Thoracic aorta (tissue), 2 donors: ENCODE results near the gene NAV2. TPM values are rescaled to one million over a fixed set of nuclear protein-coding genes. Genes with fewer than 3 reads are reported as not detected.
A peak's percentile ranks its signal among the peaks of the same experiment; 100 is the strongest.

ENCODE experiments used
- ATAC-seq: fragments of 150-250 bp; one replicate; pipeline ENCODE4 v1.8.0; 2017; ENCODE audit warnings: low read depth; ENCODE audit not compliant: insufficient number of reproducible peaks, low FRiP score
- DNase-seq: peaks from one replicate; pipeline ENCODE4 v3.0.0-alpha.2; 2020; ENCODE audit warnings: low spot score
- H3K27ac ChIP-seq, 2 donors: fragments of 200-600 bp; sonication (generic); 1 replicate in 1 of 2; 2 replicates in 1 of 2; pipeline ENCODE4 v1.5.1; 2016; ENCODE audit warnings: mild to moderate bottlenecking in 2 of 2, moderate library complexity in 2 of 2
- H3K27me3 ChIP-seq: fragments of 200-600 bp; sonication (generic); replicated peaks from 2 replicates; pipeline ENCODE4 v1.6.0; 2016; ENCODE audit warnings: mild to moderate bottlenecking; ENCODE audit not compliant: insufficient read depth
- H3K36me3 ChIP-seq: fragments of 200-600 bp; sonication (generic); one replicate; pipeline ENCODE4 v1.5.1; 2016
- H3K4me1 ChIP-seq, 2 donors: fragments of 200-600 bp; sonication (generic); 1 replicate in 1 of 2; 2 replicates in 1 of 2; pipeline versions ENCODE4 v1.5.1 to v1.6.0; 2016; ENCODE audit warnings: low read depth in 2 of 2, mild to moderate bottlenecking in 1 of 2; ENCODE audit not compliant: control insufficient read depth in 1 of 2
- H3K4me3 ChIP-seq: fragments of 200-600 bp; sonication (generic); 2 replicates; pipeline ENCODE4 v1.5.1; 2016; ENCODE audit warnings: mild to moderate bottlenecking
- H3K9me3 ChIP-seq: fragments of 200-600 bp; sonication (generic); 2 replicates; pipeline ENCODE4 v1.5.1; 2016
- total RNA-seq, 2 donors: library from RNA; depleted of rRNA; stranded (reverse); fragments of >200 nt; gene quantifications; one replicate each; pipeline versions ENCODE4 v1.1.0 to v1.2.3, GENCODE V29; 2016
- TF ChIP-seq, protein P1 (sequence below): fragments of 200-600 bp; sonication (generic); IDR thresholded peaks from one replicate; pipeline ENCODE4 v1.5.1; 2019; ENCODE audit warnings: antibody characterized with exemption

Gene NAV2
- total RNA-seq, 2 donors from 2014 or later = 125 to 230 TPM

DNA sequence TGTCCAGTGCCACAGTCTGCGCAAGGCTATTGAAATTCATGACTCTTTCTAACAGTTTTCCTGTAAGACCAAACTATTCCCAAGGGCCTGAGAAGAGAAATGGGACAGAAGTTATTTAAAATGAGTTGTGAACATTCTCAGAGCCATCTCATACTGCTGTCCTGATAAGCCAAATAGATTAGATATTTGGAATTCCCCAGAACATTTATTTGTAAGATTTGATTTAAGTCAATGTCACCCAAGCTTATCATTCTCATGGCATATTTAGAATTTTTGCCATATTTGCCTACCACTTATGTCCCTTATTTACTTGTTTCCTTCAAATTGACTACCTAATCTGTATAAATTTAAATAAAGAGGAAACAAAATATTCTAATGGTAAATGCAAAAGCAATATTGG is 82.4 kb downstream of the NAV2 start:
- DNase-seq (no peak), ATAC-seq (no peak)
- TF ChIP-seq, protein P1, sequence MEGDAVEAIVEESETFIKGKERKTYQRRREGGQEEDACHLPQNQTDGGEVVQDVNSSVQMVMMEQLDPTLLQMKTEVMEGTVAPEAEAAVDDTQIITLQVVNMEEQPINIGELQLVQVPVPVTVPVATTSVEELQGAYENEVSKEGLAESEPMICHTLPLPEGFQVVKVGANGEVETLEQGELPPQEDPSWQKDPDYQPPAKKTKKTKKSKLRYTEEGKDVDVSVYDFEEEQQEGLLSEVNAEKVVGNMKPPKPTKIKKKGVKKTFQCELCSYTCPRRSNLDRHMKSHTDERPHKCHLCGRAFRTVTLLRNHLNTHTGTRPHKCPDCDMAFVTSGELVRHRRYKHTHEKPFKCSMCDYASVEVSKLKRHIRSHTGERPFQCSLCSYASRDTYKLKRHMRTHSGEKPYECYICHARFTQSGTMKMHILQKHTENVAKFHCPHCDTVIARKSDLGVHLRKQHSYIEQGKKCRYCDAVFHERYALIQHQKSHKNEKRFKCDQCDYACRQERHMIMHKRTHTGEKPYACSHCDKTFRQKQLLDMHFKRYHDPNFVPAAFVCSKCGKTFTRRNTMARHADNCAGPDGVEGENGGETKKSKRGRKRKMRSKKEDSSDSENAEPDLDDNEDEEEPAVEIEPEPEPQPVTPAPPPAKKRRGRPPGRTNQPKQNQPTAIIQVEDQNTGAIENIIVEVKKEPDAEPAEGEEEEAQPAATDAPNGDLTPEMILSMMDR = no peak
- Histone ChIP-seq H3K36me3 (peaks cover 3% of the 10 kb centered on the region), H3K4me1 (peaks cover 10 to 91% of the 10 kb centered on the region in 2 donors), H3K4me3 (no peak overlapping the region), H3K27ac (no peak overlapping the region), H3K9me3 (no peaks in the 10 kb centered on the region), H3K27me3 (no peaks in the 10 kb centered on the region)

DNA sequence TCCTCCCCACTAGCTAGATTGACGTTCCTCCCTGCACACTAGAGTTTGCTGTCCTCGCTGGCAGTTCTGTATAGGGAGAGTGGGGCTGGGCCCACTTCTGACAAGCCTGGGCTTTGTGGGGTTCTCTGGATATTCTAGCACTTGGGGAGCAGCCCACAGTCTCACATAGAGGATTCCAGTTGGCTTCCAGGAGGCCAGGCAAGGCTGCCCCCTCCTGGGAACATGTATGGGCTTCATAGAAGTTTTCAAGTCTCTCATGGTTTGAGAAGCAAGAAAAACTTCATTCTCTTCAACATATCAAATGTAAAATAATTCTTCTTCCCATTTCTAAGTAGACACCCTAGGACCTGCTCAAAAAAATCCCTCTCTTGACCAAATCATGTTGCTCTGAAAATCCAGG is 87.5 kb downstream of the NAV2 start:
- Histone ChIP-seq H3K4me3 (no peak overlapping the region), H3K27me3 (no peaks in the 10 kb centered on the region), H3K36me3 (no peaks in the 10 kb centered on the region), H3K4me1 (peaks cover 22 to 99% of the 10 kb centered on the region in 2 donors), H3K27ac (no peak overlapping the region), H3K9me3 (no peaks in the 10 kb centered on the region)
- DNase-seq (no peak), ATAC-seq (no peak)
- TF ChIP-seq, protein P1 = no peak

DNA sequence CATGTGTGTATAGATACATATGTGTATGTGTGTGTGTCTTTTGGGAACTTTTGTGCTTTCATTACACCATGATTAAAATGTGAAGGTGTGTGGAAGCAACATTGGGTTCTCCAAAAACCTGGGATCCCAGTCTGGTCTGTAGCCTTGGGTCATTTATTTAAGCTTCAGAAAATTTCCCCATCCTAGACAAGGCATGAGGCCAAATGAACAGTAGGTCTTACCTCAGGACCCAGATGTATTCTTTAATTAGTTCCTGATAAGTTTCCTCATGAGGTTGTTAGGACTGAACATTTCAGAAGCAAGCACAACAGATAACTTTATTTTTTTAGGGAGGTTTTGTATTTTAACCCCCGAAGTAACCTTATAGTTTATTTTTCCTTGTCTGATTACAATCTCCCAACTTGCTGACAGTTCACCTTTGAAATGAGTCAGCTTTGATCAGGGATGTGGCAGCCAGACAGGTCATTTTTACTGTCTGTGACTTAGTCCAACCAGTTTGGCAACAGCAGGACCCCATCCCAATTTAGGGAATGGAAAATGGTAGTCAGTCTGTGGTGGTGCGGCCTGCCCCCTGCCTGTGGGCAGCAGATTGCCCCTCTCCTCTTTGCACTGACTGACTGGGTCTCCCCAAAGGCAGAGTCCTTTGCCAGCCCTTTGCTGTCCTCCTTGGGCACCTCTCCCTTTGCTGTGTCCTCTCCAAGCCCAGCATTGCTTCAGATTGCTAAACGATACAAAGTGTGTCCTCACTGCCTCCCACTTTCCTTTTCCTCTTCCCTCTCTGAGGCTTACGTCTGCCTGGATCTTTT is 88.3 kb downstream of the NAV2 start:
- Histone ChIP-seq H3K4me1 (peaks cover 28 to 99% of the 10 kb centered on the region in 2 donors), H3K27ac (peak overlapping the region in 1 of 2 donors; percentile 33), H3K36me3 (no peaks in the 10 kb centered on the region), H3K27me3 (no peaks in the 10 kb centered on the region), H3K4me3 (no peak overlapping the region), H3K9me3 (no peaks in the 10 kb centered on the region)
- TF ChIP-seq, protein P1 = no peak
- ATAC-seq (no peak), DNase-seq (no peak)

DNA sequence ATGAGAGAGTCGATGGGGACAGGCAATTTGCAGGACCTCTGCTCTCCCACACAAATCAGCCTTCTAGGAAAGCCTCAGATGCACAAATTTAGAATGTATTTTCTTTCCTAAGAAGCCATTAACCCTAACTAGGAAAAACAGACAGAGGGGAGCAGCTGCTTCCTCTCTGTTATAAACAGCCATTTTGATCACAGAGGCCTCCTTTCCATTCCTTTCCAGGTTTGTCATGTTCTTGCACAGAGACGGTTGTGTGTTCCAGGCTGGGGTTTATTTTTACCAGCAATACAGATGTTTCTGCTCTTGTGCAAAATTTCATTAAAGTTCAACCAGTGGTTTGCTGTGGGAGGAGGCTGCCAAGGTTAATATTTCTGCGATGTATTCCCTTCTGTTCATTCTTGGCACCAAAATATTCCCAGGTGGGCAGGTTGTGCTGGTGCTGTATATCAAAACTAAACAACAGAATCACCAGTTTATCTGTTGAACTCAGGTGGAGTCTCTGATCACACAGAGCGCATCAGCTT is 90.2 kb downstream of the NAV2 start:
- no peak for ATAC-seq
- no peak overlapping the region for H3K4me3 ChIP-seq
- H3K4me1 ChIP-seq = peaks cover 28 to 97% of the 10 kb centered on the region in 2 donors
- no peaks in the 10 kb centered on the region for H3K36me3 ChIP-seq
- no peak for DNase-seq
- no peaks in the 10 kb centered on the region for H3K27me3 ChIP-seq
- TF ChIP-seq, protein P1 = no peak
- H3K27ac ChIP-seq = no peak overlapping the region
- H3K9me3 ChIP-seq = no peaks in the 10 kb centered on the region

DNA sequence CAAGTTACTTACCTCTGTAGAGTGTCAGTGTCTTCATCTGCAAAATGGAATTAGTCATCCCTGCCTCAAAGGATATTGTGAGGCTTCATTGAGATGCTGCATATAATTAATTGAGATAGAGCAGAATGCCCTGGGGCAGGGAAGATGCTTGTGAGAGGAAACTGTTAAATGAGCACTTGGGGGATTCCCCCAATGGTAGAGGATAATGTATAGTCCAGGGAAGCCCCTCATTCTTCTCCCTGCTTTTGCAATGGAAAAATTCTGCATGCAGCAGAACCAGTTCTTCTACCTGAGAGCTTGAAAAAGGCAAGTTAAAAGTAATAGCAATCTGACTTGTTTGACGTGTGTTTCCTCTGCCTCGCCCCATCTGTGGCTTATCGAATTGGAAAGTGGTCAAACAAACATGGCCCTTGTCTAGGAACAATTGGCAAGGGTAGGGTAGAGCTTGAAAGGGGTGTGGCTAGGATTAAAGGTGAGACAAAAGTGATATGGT is 90.9 kb downstream of the NAV2 start:
- H3K27me3 ChIP-seq = no peaks in the 10 kb centered on the region

More for the DNA sequence above, 90.9 kb downstream of the NAV2 start:
- ATAC-seq (peak; percentile 5), DNase-seq (no peak)
- Histone ChIP-seq H3K4me3 (no peak overlapping the region), H3K36me3 (no peaks in the 10 kb centered on the region), H3K9me3 (no peaks in the 10 kb centered on the region), H3K4me1 (peaks cover 28 to 94% of the 10 kb centered on the region in 2 donors), H3K27ac (no peak overlapping the region)
- TF ChIP-seq, protein P1 = no peak
